Gastrocnemius medialis (tissue), 4 donors: ENCODE measurements around the gene SHC3. TPM values are rescaled to one million over a fixed set of nuclear protein-coding genes. Genes with fewer than 3 reads are reported as not detected.

Experiments used
- ATAC-seq, 2 donors: fragments of 150-250 bp; one replicate each; pipeline ENCODE4 v1.9.1; 2016
- DNase-seq, 2 donors: peaks; one replicate each; pipeline ENCODE4 v3.0.0-alpha.2; 2019
- H3K27ac ChIP-seq, 4 donors: fragments of 200-600 bp; sonication (generic); 1 replicate in 1 of 4; 2 replicates in 3 of 4; pipeline ENCODE4 v1.5.1; 2016 to 2018; ENCODE audit warnings: mild to moderate bottlenecking in 2 of 4, moderate library complexity in 1 of 4
- H3K27me3 ChIP-seq, 3 donors: fragments of 200-600 bp; sonication (generic) in 2 of 3; 1 replicate in 1 of 3; 2 replicates in 2 of 3; pipeline versions ENCODE4 v1.5.1 to v1.6.0; 2016 to 2019; ENCODE audit warnings: mild to moderate bottlenecking in 1 of 3, moderate library complexity in 1 of 3
- H3K36me3 ChIP-seq, 2 donors: fragments of 200-600 bp; sonication (generic) in 1 of 2; one replicate each; pipeline ENCODE4 v1.5.1; 2017 to 2018
- H3K4me1 ChIP-seq, 2 donors: fragments of 200-600 bp; sonication (generic) in 1 of 2; one replicate each; pipeline ENCODE4 v1.5.1; 2016 to 2017; ENCODE audit warnings: mild to moderate bottlenecking in 2 of 2
- H3K4me3 ChIP-seq, 4 donors: fragments of 200-600 bp; sonication (generic) in 3 of 4; 1 replicate in 1 of 4; 2 replicates in 3 of 4; pipeline ENCODE4 v1.5.1; 2016 to 2019; ENCODE audit warnings: mild to moderate bottlenecking in 2 of 4
- H3K9me3 ChIP-seq, 3 donors: fragments of 200-600 bp; sonication (generic) in 2 of 3; 1 replicate in 1 of 3; 2 replicates in 2 of 3; pipeline ENCODE4 v1.5.1; 2016 to 2019
- POLR2A ChIP-seq, 2 donors: fragments of 450-650 bp; IDR thresholded peaks; one replicate each; pipeline ENCODE4 v1.6.1; 2017; ENCODE audit warnings: antibody characterized with exemption in 2 of 2, mild to moderate bottlenecking in 2 of 2, moderate library complexity in 2 of 2
- in situ Hi-C, 4 donors: fragments of 200-750 bp; cut with MboI; loops; one replicate each; pipeline versions ENCODE4 v1.15.0 to v1.8.0; 2017; ENCODE audit warnings: low sequenced_read_pairs in 4 of 4
- intact Hi-C: fragments of 100-400 bp; cut with DNase I; formaldehyde crosslinking; loops from one replicate; pipeline ENCODE4 v1.15.1; 2023; ENCODE audit warnings: low total_unique reads
- total RNA-seq, 4 donors: library from RNA; depleted of rRNA; stranded (reverse); fragments of >200 nt; gene quantifications; one replicate each; pipeline versions ENCODE4 v1.1.0 to v1.2.3, GENCODE V29; 2016
- TF ChIP-seq, protein P1 (sequence below), 5 experiments: fragments of 450-650 bp in 3 of 5; fragments of 200-600 bp in 2 of 5; sonication (generic) in 2 of 5; IDR thresholded peaks in 4 of 5; conservative IDR thresholded peaks in 1 of 5; 1 replicate in 4 of 5; 2 replicates in 1 of 5; pipeline ENCODE4 v1.5.1; 2016 to 2019; ENCODE audit warnings: antibody characterized with exemption in 5 of 5, mild to moderate bottlenecking in 3 of 5, moderate library complexity in 3 of 5

Gene SHC3
- total RNA-seq, 4 donors from 2014 or later, result 0.09 to 0.29 (median 0.15) TPM; not detected in 1

DNA sequence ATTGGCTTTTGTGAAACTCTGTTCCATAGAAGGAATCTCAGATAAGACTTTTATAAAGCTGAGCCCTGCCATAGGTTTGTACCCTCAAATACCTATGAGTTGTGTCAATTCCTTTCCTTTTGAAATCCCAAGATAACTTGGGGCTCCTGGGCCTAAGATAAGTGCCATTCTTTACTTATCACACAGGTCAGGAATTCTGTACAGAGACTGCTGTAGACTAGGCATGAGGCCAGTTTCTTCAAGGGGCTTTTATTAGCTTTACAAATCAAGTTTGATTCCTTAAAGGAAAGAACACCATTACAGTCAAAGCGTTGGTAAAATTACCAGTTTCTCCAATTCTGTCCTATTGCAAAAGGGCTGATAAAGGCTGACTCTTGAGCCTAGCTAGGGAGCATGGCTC lies 39.2 kb downstream of the SHC3 start:
- DNase-seq (no peak), ATAC-seq (no peak)
- intact Hi-C loops, result no loop called here
- Histone ChIP-seq H3K9me3 (no peaks in the 10 kb centered on the region), H3K4me3 (no peak overlapping the region), H3K36me3 (no peaks in the 10 kb centered on the region), H3K27ac (no peak overlapping the region), H3K27me3 (no peaks in the 10 kb centered on the region), H3K4me1 (no peaks in the 10 kb centered on the region)
- TF ChIP-seq POLR2A (IDR thresholded peaks at IDR 0.05), result no peak
- TF ChIP-seq, protein P1, sequence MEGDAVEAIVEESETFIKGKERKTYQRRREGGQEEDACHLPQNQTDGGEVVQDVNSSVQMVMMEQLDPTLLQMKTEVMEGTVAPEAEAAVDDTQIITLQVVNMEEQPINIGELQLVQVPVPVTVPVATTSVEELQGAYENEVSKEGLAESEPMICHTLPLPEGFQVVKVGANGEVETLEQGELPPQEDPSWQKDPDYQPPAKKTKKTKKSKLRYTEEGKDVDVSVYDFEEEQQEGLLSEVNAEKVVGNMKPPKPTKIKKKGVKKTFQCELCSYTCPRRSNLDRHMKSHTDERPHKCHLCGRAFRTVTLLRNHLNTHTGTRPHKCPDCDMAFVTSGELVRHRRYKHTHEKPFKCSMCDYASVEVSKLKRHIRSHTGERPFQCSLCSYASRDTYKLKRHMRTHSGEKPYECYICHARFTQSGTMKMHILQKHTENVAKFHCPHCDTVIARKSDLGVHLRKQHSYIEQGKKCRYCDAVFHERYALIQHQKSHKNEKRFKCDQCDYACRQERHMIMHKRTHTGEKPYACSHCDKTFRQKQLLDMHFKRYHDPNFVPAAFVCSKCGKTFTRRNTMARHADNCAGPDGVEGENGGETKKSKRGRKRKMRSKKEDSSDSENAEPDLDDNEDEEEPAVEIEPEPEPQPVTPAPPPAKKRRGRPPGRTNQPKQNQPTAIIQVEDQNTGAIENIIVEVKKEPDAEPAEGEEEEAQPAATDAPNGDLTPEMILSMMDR (IDR thresholded peaks at IDR 0.05 in 4 of 5, conservative IDR thresholded peaks at IDR 0.05 in 1 of 5), result no peak
- in situ Hi-C loops, result no loop called here

DNA sequence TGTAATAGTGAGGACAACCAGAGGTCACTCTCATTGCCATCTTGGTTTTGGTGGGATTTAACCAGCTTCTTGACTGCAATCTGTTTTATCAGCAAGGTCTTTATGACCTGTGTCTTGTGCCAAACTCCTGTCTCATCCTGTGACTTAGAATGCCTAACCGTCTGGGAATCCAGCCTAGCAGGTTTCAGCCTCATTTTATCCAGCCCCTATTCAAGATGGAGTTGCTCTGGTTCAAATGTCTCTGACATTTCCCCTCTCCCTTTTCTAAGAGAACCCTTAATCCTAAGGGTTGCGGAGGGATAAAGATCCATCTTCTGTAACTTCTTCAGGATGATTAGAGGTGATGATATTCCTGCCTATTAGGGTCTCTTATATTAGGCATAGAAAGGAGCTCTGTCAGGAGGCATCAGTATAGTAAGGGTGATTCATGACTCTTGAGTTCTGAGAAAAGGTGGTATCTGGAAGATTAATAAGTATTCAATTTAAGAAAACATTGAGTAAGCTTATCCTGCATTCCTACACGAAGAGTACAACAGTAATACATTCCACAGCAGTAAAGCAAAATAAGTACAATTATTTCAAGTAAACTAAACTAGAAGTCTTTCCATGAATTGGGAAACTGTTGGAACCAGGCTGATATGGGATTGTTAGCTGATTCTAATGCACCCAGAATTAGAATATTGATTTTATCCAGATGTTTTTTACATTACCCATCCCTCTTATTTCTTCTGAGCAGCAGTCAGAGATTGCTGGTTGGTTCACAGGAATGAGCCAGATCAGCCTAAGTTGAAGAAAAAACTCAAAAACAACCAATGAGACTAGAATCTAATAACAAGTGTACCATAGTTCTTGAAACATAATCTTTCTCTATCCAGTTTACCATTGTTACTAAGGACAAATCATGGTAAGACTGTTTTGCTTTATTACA lies 39.9 kb downstream of the SHC3 start:
- H3K4me1 ChIP-seq, result no peaks in the 10 kb centered on the region
- in situ Hi-C loops, result no loop called here
- no peak for DNase-seq
- H3K9me3 ChIP-seq, result no peaks in the 10 kb centered on the region
- H3K4me3 ChIP-seq, result no peak overlapping the region
- H3K36me3 ChIP-seq, result no peaks in the 10 kb centered on the region
- no peak for TF ChIP-seq POLR2A (IDR thresholded peaks at IDR 0.05)
- TF ChIP-seq, protein P1 (IDR thresholded peaks at IDR 0.05 in 4 of 5, conservative IDR thresholded peaks at IDR 0.05 in 1 of 5), result no peak
- H3K27ac ChIP-seq, result no peak overlapping the region
- no peaks in the 10 kb centered on the region for H3K27me3 ChIP-seq
- no peak for ATAC-seq
- intact Hi-C loops, result no loop called here

DNA sequence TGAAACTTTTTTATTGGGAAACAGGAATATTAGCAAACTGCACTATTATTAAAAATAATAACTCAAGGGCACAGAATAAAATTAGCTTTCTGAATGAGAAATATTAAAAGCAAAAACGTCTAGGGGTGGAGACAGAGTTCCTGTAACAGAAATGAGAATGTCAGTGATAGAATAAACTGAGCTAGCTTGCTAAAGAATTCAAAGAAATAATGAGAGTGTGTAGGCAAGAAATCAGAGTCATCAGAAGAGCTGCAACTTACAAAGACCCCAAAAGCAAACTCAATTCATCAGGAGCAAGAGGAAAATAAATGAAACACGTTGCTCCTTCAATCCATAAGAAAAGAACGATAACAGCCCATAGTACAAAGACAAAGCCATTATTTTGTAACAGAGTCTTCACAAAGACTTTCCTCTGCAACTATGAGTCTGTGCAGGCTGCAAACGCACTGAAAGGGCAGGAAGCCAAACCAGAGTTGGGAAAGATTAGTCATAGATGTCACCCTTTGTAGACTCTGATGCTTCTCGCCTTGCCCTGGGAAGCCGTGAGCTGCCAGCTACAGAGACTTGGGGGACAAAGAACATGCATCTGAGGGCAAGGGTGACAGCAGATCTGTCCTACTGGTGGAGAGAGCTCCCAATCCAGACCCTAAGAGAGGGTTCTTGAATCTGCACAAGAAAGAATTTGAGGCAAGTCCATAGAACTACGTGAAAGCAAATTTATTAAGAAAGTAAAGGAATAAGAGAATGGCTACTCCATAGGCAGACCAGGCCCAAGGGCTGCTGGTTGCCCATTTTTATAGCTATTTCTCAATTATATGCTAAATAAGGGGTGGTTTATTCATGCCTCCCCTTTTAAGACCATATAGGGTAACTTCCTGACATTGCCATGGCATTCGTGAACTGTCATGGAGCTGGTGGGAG lies 40.8 kb downstream of the SHC3 start:
- no peaks in the 10 kb centered on the region for H3K36me3 ChIP-seq
- peak; percentile 28 to 35 for DNase-seq
- H3K4me1 ChIP-seq, result no peaks in the 10 kb centered on the region
- H3K4me3 ChIP-seq, result no peak overlapping the region
- H3K27me3 ChIP-seq, result no peaks in the 10 kb centered on the region
- H3K27ac ChIP-seq, result no peak overlapping the region
- in situ Hi-C loops, result no loop called here
- ATAC-seq, result peak in 1 of 2 donors; percentile 44
- no peaks in the 10 kb centered on the region for H3K9me3 ChIP-seq
- intact Hi-C loops, result no loop called here
- TF ChIP-seq, protein P1 (IDR thresholded peaks at IDR 0.05 in 4 of 5, conservative IDR thresholded peaks at IDR 0.05 in 1 of 5), result no peak
- no peak for TF ChIP-seq POLR2A (IDR thresholded peaks at IDR 0.05)

DNA sequence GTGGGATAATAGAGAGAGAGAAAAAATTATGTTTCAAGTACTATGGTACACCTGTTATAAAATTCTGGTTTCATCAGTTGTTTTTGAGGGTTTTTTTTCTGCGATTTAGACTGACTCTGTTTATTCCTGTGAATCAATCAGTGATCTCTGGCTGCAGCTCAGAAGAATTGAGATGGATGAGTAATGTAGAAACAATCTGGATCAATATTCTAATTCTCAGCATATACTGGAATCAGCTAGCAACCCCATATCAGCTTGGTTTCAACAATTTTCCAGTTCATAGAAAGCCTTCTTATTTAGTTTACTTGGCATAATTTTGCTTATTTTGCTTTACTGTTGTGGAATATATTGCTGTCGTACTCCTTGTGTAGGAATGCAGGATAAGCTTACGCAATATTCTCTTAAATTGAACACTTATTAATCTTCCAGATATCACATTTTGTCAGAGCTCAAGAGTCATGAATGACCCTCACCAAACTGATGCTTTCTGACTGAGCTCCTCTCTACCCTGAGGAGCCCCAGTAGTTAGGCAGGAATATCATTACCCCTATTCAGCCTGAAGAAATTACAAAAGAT lies 42.9 kb downstream of the SHC3 start:
- no peak for ATAC-seq
- TF ChIP-seq, protein P1 (IDR thresholded peaks at IDR 0.05 in 4 of 5, conservative IDR thresholded peaks at IDR 0.05 in 1 of 5), result no peak
- TF ChIP-seq POLR2A (IDR thresholded peaks at IDR 0.05), result no peak
- in situ Hi-C loops, result no loop called here
- Histone ChIP-seq H3K4me1 (no peaks in the 10 kb centered on the region), H3K9me3 (no peaks in the 10 kb centered on the region), H3K36me3 (no peaks in the 10 kb centered on the region), H3K4me3 (no peak overlapping the region), H3K27ac (no peak overlapping the region), H3K27me3 (no peaks in the 10 kb centered on the region)
- intact Hi-C loops, result no loop called here
- DNase-seq, result no peak
